ENCODE data around the gene TAS1R1. TPM values are rescaled to one million over a fixed set of nuclear protein-coding genes. Genes with fewer than 3 reads are reported as not detected.

TAS1R1 gene
- total RNA-seq, 1 donor from 2014 or later: not detected

DNA sequence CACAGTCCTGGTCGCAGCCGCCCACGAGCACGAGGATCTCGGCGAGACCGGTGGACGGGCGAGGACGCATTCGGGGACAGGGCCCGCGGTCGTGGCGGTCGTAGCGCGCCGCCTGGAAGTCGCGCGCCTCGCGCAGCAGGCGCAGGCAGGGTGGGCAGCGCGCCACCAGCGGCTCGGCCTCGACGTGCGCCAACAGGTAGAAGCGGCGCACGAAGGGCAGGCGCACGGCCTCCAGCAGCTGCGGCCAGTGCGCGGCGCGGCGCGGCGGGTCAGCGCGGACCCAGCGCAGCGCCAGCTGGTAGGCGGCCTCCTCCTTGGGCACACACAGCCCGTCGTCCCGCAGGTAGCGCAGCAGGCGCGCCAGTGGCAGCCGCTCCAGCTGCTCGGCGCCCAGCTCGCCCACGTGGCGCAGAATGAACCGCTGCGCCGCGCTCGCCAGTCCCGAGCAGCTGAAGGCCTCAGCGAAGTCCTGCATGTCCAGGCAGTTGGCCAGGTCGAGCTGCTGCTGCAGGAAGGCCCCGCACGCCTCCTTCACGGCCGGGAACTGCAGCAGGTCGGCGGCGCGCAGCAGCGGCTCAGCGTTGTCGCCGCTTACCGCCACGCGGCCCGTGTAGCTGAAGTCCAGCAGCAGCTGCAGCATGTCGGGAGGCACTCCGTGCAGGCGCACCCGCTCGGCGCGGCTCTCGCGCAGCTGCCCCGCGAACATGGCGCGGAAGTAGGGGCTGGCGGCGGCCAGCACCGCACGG lies 47.0 kb downstream of the TAS1R1 start:
- DNase-seq (ENCODE audit: low spot score in 2 of 2) (peak in 1 of 2 donors; percentile 62), FAIRE-seq (no peak)

DNA sequence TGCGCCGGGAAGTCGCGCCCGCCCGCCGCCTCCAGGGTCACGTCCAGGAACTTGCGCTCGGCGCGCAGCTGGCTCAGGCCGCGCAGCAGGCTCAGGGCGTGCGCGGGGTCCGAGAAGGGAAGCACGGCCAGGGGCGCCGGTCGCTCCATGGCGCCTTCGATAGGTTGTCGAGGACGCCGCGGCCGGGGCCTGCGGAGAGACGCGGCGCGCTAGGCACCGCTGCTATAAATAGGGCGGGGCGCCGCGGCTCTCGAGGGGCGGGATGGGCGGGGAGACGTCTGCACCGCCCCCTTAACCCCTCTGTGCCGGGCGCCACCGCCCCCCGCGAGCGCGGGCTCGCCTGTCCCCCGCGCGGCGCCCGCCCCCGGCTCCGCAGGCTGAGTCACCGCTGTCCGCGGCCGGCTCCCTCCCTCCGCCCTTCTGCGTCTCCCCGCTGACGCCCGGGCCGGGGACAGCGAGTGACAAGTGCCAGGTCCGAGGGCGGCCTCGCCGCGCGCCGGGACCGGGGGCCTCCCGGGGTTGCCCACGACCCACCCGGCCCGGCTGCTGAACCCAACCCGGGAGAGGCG lies 47.6 kb downstream of the TAS1R1 start, which contains the start of gene KLHL21:
Gene KLHL21 (minus strand): TSS at position 201 of the 569 bp plus-strand sequence. CDS start 52 bp downstream, at position 149.
- FAIRE-seq (no peak), DNase-seq (ENCODE audit: low spot score in 2 of 2) (peak; percentile 93 to 97)

DNA sequence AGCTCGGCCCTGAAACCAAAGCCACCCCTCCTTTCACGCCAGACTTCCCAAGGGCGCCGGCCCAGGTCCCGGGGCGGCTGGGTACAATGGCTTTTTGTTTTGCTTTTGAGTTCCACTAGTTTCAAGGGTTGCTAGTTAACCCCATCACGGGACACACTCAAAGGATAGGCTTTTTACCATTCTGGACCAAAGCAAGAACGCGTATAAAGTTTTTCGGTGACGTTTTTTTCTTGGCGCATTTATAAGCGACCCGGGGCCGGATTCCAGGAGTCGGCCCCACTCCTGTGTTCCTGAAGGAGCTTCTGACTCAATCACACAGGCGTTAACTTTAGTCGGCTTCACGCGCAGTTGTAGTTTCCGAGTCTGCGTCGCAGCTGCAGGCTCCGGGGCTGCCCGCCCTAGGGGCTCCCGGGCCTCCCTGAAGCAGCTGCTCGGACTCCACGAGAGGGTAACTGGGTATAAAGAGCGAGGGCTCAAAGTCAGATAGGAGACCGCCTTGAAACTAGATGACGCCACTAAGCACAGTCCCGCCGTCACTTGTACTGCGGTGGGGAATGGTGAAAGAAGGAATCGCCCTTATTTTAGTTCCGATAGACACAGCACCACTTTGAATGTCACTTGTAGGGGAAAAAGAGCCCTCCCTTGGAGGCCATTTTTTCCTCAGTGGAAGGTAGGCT lies 48.3 kb downstream of the TAS1R1 start:
- DNase-seq (ENCODE audit: low spot score in 2 of 2) (no peak), FAIRE-seq (no peak)

DNA sequence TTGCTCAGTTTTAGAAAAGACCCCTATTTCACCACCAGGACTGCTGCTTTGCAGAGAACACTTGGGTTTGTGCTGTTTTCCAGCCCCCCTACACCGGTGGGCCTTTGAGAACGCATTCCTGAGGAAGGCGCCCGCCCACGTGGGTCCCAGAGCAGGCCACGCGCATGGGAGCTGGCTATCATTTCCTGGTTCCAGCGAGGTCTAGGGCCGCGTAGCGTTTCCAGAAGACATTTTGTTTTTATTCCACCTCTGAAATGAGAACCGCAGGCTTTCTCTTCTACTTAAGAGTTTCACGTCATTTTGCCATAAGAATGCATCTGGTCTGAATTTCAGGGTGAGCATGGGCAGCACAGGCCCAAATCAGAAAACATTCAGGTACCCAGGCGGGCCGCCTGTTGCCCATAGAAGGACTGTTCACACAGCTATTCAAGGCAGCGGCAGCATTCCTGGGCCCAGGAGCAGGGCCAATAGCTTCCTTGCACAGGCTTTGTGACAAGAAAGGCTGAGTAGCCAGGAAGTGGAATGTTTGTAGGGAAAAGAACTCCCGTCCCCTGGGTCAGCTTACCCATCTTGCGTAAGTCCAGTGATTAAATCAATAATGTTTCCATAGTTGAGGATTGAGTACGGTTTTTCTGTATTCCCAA lies 48.9 kb downstream of the TAS1R1 start:
- DNase-seq (ENCODE audit: low spot score in 2 of 2) (no peak), FAIRE-seq (no peak)

DNA sequence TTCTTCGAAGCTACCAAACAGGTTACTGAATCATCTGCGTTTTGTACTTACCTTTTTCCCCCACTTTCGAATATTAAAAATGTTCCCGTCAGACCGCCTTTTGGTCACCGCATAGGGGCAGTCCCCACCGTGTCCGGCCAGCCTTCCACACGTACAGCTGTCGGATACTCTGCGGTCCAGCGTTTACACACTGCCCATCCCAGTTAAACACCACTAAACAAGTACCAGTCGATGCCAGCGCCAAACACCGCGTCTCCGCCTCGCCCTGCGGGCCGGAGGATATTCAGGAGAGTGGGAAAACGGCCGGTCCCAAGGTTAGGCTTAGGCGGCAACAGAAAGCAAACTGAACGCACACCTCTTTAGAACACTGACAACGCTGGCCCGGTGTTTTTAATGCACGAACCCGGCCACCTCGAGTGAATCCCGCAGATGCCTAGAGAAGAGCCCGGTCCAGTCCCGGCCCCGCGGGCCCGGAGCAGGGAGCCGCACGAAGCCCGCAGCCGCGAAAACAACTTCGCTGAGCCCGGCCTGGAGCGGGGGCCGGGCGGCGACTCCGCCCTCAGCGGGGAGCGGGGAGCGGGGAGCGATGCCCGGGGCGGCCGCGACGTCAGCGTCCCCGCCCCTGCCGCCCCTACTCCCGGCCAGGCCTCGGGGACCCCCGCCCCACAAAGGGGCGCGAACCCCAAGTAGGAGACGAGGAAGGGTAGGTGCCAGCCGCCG lies 57.7 kb downstream of the TAS1R1 start:
- no peak for DNase-seq (ENCODE audit: low spot score in 2 of 2)
- FAIRE-seq: no peak

DNA sequence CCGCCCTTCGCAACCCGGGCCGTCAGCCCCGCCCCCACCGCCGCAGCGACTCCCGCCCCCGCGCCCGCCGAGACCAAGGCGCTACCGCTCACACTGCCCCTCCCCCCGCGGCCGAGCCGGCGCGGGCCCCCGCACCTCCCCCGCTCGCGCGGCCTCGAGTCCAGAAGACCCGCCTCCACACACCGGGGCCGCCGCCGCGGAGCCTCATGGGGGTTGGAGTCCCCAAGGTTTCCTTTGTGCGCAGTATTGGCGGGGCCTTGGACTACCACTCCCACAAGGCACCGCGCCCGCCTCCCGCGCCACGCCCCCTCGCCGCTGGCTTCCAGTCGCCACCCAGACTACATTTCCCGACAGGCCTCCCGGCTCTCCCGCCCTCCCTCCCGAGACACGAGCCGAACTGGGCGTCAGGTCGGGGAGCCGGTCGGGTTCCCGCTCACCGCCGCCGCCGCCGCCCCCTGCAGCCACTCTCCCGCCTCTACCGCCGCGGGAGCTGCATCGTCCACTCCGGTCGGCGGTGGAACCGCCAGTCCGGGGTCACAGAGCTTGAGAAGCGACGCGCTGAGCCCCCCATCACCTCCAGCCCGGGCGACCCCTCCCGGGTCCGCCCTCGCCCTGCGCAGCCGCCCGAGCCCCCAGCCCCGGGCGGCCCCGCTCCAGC lies 58.4 kb downstream of the TAS1R1 start, which contains the start of gene PHF13:
Gene PHF13 (plus strand): TSS at position 371 of the 658 bp plus-strand sequence. CDS start 336 bp downstream, outside the sequence.
- peak; percentile 98 to 100 for DNase-seq (ENCODE audit: low spot score in 2 of 2)
- no peak for FAIRE-seq

DNA sequence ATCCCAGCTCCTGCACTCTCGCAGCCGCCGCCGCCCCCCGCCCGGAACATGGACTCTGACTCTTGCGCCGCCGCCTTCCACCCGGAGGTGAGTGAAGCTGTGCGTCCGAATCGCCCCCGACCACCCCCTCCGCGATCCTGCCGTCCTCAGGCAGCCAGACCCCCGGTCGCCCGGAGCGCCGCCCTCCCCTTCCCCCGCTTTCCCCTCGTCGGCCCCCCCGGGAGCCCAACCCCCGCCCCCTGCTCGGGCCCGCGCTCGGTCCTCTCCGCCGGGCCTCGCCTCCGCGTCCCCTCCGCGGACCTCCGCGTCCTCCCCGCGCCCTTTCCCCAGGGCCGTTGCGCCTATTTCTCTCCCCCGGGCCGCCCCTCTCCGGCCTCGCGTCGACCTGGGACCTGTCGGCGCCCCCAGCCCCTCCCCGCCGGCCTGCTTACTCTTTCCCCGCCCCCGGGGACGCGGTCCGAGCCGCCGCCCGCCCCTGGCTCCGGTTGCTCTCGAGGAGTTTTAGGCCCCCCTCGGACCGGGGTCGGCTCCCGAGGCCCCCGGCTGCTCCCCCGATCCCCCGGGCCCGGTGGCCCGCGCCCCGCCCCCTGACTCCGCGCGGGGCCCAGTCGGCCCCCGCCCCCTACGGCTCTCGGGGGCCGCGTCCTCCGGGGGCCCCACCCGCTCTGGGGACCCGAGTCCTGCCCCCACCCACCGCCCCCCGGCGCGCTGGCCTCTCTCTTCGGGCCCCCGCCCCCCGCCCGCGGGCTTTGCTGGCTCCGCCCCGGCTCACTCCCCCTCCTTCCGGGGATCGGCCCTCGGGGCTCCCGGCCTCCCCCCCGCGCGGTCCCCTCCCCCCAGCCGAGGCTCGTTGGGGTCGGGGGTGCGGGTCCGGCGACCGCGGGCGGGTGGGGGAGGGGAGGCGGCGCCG lies 59.2 kb downstream of the TAS1R1 start:
- FAIRE-seq: no peak

DNA sequence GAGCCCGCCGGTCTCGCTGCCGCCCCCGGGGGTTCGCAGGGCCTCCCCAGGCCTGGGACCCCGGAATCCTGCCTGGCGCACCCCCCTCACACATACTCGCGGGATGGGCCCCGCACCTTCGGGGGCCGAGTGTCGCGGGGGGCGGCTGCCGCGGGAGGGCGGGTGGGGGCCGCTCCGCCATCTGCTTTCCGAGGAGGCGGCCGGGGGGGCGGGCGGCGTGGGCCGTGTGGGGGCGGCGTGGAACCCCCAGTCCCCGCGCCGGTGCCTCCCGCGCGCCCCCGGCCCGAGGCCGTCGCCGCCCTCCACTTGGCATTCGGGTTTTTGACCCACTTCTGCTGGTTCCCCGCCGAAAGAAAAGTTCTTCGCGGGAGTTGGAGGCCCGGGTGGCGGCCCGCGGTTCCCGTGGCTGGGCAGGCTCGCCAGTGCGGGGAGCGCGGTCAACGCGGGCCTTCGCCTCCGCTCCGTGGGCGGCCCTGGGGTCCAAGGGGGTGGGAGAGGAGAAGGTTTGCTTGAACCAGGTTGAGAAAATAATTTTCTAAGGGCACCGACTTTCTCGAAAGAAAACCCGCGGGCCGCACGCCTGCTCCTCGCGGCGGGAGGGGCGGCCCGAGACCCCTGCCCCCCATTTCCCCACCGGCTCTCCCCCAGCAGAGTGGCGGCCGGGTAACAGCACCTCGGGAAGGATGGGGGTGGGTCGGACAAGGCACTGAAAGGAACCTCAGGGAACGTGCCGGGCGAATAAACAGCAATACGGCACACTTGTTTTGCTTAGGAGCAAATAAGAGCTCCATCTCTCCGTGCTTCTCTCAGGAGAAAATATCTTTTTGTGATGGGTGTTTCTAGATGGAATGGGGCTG lies 60.0 kb downstream of the TAS1R1 start:
- FAIRE-seq (no peak), DNase-seq (ENCODE audit: low spot score in 2 of 2) (peak; percentile 58 to 59)

More for the DNA sequence above, 59.2 kb downstream of the TAS1R1 start:
- peak; percentile 87 to 90 for DNase-seq (ENCODE audit: low spot score in 2 of 2)

DNA sequence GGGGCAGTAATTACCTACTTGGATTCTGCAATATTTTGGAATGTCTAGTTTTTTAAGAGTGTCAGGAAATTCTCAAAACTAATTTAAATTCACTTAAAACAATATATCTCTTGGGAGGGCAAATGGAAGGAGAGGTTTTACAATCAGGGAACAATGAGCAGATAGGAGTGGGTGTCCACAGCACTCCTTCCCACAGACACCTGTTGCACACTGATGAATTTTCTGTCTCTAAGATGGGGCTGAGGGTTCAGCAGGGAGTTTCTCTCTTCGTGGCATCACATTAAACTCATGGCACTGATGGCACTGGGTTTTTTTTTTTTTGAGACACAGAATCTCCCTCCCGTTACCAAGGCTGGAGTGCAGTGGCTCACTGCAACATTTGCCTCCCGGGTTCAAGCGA lies 63.9 kb downstream of the TAS1R1 start:
- FAIRE-seq: no peak
- no peak for DNase-seq (ENCODE audit: low spot score in 2 of 2)

DNA sequence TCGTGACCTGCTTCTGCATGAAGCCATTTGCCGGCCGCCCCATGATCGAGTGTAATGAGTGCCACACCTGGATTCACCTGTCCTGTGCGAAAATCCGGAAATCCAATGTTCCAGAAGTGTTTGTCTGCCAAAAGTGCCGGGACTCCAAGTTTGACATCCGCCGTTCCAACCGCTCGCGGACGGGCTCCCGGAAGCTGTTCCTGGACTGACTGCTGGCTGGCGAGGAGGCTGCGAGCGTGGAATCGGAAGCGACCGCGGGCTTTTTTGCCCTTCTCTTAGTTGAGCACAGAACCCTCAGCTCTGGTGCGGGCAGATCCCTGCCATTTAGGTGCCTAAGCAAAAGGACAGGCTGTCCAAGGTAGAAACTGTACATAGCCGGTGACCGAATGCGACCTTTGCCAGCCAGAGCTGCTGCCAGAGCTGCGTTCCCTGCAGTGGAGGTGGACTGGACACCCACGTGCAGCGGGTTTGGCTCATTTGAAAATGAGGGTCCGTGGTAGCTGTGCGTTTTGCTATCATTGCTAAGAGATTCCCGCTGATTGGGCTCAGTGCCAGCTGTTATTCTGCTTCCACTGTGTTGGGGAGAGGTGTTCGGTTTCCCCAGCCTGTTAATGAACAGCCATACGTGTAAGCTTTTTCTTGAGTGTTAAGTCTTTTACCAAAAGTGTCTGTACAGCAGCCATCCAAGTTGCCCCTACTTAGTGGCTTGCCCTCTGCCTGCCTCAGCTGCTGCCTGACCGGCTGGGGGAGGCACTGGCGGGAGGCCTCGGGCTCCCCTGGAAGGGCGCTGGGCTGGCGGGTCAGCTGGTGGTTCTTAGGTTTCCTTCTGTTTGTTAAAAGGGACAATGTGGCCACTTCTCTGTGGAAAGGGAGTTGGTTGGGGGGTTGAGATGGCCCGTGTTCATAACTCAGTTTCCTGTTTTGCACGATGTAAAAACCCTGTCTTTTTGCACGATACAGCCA lies 66.6 kb downstream of the TAS1R1 start:
- FAIRE-seq (no peak), DNase-seq (ENCODE audit: low spot score in 2 of 2) (no peak)

DNA sequence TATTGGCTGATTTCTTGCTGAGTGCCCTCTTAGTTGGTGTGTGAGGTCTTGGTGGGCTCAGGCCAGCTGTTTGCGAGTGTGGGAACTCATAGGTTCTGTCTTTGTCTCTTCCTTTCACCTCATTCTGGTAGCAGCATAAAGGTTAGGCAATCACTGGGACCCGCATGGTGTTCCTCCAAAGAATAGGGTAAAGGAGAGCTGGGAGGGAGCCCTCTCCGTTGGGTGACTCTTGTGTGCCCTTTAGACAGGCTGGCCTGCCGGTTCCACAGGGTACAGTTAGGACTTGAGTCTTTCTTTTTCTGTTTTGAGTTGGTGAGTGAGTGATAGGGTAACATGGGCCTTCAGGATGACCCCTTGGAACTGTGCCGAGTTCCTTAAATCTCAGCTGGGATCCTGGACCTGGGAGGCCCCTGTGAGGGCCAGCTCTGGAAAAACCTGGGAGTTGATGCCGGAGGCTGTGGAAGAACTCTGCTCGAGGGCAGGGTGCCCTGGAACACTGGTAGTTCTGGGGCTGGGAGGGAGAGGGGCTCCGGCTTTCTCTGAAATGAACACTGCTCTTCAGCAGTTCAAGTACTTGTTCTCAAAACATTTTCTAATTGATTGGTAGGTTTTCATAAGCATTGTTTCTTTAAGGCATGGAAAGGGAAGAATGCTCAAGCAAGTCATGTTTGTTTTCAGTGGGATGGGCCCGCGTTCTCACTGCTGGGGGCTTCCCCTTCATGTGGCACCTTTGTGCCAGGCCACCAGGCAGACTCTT lies 67.5 kb downstream of the TAS1R1 start:
- DNase-seq (ENCODE audit: low spot score in 2 of 2): no peak
- FAIRE-seq: no peak

DNA sequence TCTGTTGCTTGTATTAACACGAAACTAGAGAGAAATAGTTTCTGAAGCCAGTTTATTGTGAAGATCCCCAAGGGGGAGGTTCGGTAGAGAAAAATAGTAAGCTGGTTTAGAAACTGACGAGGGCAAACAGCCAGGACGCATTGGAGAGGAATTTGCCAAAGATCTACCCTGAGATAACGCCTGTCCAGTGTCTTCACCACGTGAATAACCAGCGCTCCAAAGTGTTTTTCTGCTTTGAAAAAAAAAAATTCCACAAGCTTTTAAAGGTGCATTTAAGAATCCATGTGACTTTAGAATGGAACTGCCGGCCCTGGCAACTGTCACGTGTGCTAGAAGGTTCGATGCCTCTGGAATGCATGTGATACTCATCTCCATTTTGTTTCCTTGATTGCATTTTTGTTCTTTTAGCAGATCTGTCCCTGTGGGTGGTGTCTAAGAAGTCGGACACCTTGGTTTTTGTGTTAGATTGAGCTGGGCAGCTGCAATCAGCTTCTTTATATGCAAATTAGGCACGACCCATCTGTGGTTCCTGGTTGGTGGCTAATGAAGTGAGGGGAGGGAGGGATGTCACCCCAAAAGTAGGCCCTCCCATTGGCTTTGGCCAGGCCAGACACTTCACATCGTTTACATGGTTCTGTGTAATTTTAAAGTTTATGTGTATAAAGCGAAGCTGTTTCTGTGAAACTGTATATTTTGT lies 68.3 kb downstream of the TAS1R1 start:
- no peak for FAIRE-seq
- DNase-seq (ENCODE audit: low spot score in 2 of 2): no peak

DNA sequence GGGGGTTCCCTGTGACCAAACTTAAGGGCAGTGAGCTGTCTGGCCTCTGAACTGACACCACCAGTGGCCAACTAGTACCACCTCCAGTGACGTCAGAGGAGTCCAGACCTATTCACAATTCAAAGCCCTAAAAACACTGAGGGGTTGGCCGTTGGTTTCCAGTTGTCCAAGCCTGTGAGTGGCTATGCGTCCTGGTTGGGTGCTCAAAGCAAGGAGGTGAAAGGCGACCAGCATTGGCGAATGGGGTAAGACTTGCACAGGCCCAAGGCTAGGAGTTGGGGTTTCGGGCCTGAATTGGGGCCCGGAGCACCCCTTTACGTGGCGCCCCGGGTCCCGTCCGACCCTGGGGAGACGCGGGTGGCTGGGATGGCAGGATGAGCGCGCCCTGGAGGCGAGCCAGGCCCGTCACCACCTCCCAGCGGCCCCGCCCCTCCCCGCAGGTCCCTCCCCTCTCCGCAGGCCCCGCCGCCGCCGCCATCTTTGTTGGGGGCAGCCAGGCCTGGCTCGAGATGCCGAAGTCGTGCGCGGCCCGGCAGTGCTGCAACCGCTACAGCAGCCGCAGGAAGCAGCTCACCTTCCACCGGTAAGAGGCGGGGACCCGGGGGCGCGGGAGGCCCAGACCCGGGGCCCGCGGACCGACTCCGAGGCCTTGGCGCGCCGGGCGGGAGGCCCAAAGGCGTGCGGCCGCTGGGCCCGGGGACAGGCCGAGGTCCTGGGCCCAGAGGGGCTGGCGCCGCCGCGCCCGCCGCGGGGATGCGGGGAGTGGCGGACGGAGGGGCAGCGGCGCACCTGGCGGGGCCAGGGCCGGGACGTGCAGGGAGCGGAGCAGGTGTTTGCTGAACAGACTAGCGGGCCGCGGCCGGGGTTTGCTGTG lies 69.8 kb downstream of the TAS1R1 start, which contains the start of gene THAP3:
Gene THAP3 (plus strand): TSS at position 159 of the 874 bp plus-strand sequence. CDS start 351 bp downstream, at position 510.
- no peak for FAIRE-seq
- DNase-seq (ENCODE audit: low spot score in 2 of 2): peak; percentile 90 to 93

DNA sequence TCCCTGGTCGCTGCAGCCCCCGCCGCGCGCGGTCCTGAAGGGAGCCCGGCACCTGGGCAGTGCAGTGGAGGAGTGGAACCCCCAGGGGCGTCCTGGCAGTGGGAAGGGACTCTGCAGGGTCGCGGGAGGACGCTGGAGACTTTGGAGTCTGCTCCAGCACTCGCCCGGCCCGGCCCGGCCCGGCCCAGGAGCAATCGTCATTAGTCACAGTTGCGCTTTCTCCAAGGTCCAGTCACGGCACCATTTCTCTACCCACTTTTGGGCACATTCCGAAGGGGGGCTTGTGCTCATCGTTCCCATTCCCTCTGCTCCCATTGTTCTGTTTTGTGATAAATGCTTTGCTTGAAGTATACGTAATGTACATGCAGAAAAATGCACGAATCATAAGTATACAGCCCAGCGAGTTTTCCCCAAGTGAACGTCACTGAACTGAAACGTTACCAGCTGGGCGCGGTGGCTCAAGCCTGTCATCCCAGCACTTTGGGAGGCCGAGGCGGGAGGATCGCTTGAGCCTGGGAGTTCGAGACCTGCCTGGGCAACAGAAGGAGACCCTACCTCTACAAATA lies 70.6 kb downstream of the TAS1R1 start:
- no peak for FAIRE-seq
- no peak for DNase-seq (ENCODE audit: low spot score in 2 of 2)
